ENCODE measurements around the gene CD22. TPM values are rescaled to one million over a fixed set of nuclear protein-coding genes. Genes with fewer than 3 reads are reported as not detected.

Gene CD22
- total RNA-seq, 1 experiment from 2014 or later = 15.4 TPM

DNA sequence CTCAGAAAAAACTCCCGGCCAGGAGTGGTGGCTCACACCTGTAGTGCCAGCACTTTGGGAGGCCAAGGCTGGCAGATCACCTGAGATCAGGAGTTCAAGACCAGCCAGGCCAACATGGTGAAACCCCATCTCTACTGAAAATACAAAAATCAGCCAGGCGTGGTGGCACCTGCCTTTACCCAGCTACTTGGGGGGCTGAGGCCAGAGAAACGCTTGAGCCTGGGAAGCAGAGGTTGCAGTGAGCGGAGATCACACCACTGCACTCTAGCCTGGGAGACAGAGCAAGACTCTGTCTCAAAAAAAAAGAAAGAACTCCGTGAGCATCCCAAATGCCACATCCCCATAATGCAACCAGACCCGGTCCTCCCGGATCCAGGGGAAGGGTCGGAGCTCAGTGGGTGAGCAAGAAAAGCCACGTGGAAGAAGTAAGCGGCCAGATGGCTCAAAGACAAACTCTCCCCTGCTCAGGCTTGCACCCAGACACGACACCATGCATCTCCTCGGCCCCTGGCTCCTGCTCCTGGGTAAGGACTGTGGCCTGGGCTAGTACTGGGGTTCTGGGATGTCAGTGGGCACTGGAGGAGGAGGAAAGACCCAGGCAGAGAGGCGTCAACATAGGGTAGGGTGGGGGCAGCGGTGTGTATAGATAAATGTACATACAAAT, 2.7 kb downstream of the CD22 start:
- in situ Hi-C loops (cut with HindIII; ENCODE audit: low pct_unique_long_range_greater_than_20kb, low sequenced_read_pairs) = no loop called here
- no peak for DNase-seq (ENCODE audit: low read depth)

DNA sequence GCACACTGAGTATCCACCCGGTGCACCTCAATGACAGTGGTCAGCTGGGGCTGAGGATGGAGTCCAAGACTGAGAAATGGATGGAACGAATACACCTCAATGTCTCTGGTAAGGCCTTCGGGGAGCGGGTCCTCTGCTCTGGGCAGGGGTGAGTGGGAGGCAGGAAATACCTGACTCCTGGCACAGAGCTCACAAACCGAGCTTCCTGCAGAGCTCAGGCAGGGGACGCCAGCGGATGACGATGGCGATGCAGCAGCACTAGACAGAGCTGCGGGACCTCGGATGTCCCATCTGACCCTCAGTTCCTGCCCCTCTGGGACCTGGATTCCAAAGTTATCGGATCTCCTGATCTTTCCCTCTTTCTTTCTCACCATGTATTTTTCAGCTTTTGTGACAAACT, 3.8 kb downstream of the CD22 start:
- in situ Hi-C loops (cut with HindIII; ENCODE audit: low pct_unique_long_range_greater_than_20kb, low sequenced_read_pairs) = no loop called here
- DNase-seq (ENCODE audit: low read depth) = no peak

DNA sequence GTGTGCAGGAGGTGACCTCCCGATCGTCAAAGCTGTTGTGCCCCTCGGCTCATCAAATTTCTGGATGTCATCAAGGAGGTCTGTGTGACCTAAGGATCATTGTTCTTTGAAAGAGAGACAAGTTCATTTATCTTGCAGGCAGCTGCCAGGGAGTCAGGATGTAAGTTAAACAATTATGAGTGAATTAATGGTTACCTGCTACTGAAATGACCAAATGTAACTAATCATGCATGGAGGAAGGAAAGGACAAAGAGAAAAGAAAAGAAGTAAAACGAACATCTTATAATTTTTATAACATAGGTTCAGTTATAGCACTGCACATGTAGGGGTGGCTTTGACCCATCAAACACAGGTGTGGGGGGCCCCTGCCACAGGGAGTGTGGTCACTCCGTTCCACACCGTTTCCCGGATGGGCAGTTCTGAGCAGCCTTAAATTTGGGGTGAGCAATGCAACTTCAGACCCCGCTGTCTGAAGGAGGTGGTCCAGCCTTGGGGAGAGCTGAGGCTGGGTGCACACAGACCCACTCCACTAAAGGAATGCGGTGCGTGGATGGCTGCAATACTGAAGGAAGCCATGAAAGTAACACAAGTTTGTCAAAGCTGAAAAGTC, 5.3 kb downstream of the CD22 start:
- in situ Hi-C loops (cut with HindIII; ENCODE audit: low pct_unique_long_range_greater_than_20kb, low sequenced_read_pairs) = no loop called here

DNA sequence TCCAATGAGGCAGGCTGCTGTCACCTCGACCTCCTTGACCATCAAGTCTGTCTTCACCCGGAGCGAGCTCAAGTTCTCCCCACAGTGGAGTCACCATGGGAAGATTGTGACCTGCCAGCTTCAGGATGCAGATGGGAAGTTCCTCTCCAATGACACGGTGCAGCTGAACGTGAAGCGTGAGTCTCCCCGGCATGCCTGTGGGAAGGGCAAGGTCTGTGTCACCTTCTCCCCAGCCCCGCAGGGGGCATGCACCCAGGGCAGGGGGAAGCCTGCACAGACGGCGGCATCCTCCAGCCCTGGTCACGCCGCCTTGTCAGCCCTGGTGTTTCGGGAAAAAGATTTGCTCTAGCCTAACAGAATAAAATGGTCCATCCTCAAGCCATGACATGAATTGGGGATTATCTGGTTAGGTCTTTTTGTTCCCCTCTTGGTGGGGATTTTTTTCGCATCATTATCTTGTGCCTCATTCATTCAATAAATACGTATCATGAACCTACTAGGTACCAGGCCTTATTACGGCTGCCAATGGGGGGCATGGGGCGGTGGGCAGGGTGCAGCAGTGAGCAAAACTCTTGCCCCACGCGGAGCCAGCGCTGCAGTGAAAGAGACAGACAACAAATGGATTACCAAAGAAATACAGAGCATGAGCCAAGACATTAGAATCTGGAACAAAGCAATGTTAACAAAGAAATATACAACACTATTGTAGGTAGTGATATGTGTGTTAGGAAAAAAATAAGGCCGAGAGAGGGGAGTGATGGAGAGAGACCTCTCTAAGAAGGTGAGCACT, 7.4 kb downstream of the CD22 start:
- in situ Hi-C loops (cut with HindIII; ENCODE audit: low pct_unique_long_range_greater_than_20kb, low sequenced_read_pairs) = no loop called here

More for the DNA sequence above, 5.3 kb downstream of the CD22 start:
- peak; percentile 49 for DNase-seq (ENCODE audit: low read depth)

DNA sequence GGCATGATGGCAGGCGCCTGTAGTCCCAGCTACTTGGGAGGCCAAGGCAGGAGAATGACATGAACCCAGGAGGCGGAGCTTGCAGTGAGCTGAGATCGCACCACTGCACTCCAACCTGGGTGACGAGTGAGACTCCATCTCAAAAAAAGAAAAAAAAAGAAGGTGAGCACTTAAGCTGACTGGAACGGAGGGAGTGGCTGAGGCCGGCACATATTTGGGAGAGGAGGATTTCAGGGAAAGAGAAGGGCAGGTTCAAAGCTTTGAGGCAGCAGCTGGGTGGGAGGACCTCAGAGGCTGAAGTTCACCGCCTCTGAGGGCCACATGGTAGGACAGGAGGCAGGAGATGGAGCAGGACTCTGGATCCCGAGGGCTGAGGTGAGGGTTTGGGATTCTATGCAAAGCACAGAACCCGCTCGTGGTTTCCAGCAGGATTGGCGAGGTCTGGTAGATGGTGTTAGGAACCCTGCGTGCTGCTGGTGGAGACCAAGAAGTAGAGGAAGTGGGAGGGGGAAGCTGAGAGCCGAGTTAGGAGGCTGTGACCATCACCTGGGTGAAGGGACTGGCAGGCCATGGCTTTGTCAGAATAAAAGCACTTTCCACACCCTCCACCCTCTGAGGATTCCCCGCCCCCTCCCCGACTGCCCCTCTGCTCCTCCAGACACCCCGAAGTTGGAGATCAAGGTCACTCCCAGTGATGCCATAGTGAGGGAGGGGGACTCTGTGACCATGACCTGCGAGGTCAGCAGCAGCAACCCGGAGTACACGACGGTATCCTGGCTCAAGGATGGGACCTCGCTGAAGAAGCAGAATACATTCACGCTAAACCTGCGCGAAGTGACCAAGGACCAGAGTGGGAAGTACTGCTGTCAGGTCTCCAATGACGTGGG, 8.4 kb downstream of the CD22 start:
- DNase-seq (ENCODE audit: low read depth) = no peak
- in situ Hi-C loops (cut with HindIII; ENCODE audit: low pct_unique_long_range_greater_than_20kb, low sequenced_read_pairs) = no loop called here

More for the DNA sequence above, 7.4 kb downstream of the CD22 start:
- DNase-seq (ENCODE audit: low read depth) = no peak

DNA sequence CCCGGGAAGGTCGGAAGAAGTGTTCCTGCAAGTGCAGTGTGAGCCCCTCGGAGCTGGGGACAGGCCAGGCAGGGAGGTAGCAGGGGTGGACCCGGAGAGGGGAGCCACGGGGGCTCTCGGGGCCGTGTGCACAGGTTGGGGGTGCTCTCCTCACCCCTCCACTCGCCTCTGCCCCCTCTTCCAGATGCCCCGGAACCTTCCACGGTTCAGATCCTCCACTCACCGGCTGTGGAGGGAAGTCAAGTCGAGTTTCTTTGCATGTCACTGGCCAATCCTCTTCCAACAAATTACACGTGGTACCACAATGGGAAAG, 9.0 kb downstream of the CD22 start:
- in situ Hi-C loops (cut with HindIII; ENCODE audit: low pct_unique_long_range_greater_than_20kb, low sequenced_read_pairs) = no loop called here
- DNase-seq (ENCODE audit: low read depth) = no peak

DNA sequence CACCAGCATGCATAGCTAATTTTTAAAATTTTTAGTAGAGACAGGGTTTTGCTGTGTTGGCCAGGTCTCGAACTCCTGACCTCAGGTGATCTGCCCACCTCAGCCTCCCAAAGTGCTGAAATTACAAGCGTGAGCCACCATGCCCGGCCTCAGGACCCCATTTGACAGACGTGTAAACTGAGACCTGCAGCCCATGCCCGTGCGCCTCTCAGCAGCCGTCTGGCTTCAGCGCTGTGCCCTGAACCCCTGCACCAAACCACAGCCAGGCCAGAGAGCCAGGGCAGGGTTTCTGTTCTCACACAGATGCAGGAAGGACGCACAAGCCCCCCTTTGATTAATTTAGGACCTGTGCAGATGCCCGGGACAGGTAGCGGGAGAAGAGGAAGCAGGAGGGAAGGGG, 11.4 kb downstream of the CD22 start:
- in situ Hi-C loops (cut with HindIII; ENCODE audit: low pct_unique_long_range_greater_than_20kb, low sequenced_read_pairs) = no loop called here
- DNase-seq (ENCODE audit: low read depth) = no peak

DNA sequence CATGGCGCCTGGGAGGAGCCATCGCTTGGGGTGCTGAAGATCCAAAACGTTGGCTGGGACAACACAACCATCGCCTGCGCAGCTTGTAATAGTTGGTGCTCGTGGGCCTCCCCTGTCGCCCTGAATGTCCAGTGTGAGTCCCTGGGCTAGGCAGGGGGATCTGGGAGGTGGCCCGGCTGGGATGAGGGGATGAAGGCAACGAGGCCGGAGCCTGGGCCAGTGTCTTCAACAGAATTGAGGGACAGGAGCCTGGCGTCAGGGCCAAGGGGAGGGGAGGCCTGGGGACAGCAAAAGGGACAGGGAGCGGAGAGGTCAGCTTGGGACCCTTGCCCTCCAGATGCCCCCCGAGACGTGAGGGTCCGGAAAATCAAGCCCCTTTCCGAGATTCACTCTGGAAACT, 12.0 kb downstream of the CD22 start:
- DNase-seq (ENCODE audit: low read depth) = no peak
- in situ Hi-C loops (cut with HindIII; ENCODE audit: low pct_unique_long_range_greater_than_20kb, low sequenced_read_pairs) = no loop called here

DNA sequence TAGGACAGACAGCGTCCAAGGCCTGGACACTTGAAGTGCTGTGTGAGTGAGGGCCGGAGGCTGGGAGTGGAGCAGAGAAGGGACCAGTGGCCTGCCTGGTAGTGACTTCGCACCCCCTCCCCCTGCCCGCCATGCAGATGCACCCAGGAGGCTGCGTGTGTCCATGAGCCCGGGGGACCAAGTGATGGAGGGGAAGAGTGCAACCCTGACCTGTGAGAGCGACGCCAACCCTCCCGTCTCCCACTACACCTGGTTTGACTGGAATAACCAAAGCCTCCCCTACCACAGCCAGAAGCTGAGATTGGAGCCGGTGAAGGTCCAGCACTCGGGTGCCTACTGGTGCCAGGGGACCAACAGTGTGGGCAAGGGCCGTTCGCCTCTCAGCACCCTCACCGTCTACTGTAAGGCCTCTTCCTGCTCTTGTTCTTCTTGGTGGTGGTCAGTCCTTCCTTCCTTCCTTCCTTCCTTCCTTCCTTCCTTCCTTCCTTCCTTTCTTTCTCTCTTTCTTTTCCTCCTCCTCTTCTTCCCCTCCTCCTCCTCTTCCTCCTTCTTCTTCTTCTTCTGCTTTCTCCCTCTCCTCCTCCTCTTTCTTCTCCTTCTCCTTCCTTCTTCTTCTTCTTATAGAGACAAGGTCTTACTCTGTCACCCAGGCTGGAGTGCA, 12.7 kb downstream of the CD22 start:
- no peak for DNase-seq (ENCODE audit: low read depth)
- in situ Hi-C loops (cut with HindIII; ENCODE audit: low pct_unique_long_range_greater_than_20kb, low sequenced_read_pairs) = no loop called here

DNA sequence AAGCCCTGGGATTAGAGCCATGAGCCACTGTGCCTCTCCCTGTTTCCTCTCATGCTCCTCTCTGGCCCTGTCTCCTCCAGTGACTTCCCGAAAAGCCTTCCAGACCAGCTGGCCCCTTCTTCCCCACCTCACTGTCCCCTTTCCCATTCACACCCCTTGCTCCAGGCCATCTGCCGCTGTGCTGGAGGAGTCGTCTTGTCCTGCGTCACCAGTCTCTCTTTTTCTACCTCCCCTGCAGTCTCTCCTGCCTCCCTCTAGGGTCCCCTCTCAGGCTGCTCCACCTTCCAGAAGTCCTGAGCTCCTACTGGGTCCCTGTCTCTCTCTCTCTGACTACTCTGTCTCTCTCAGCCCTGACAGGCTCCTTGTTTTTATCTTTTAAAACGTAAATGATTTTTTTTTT, 13.4 kb downstream of the CD22 start:
- no peak for DNase-seq (ENCODE audit: low read depth)
- in situ Hi-C loops (cut with HindIII; ENCODE audit: low pct_unique_long_range_greater_than_20kb, low sequenced_read_pairs) = no loop called here

DNA sequence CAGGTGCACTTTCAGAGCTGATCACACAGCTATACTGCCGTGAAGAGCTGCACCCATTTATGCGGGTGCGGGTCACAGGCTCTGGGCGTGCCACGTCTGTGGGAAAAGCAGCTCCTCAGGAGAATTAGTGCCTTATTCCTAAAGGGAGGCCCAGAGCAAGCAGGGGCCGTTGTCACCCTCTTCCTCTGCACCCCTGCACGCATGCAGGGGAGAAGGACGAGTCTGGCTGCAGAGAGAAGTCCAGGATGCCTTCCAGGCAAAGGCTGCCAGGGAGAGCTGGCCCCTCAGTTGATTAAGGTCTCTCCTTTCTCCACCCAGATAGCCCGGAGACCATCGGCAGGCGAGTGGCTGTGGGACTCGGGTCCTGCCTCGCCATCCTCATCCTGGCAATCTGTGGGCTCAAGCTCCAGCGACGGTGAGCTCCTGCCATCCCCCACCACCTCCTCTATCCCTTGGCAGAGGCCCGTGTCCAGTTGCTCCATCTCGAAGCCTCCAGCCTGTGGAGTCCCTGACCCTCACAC, 15.6 kb downstream of the CD22 start:
- DNase-seq (ENCODE audit: low read depth) = no peak
- in situ Hi-C loops (cut with HindIII; ENCODE audit: low pct_unique_long_range_greater_than_20kb, low sequenced_read_pairs) = no loop called here

DNA sequence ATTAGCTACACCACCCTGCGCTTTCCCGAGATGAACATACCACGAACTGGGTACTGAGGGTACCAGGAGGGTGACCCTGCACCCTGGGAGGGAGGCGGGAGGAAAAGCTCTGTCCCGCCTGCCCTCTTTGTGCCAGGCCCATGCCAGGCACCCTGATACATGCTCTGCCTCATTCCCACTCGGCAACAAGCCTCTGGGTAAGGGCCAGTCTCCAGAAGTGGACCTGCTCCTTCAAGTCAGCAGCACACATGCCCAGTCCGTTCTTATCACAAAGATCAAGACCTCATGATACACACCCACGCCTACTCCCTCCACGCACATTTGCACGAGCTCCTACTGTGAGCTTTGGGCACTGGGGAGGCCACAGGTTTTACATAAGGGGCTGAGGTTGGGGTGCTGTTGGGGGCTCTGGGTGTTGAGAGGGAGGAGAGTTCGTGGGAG, 16.7 kb downstream of the CD22 start:
- in situ Hi-C loops (cut with HindIII; ENCODE audit: low pct_unique_long_range_greater_than_20kb, low sequenced_read_pairs) = no loop called here
- no peak for DNase-seq (ENCODE audit: low read depth)

DNA sequence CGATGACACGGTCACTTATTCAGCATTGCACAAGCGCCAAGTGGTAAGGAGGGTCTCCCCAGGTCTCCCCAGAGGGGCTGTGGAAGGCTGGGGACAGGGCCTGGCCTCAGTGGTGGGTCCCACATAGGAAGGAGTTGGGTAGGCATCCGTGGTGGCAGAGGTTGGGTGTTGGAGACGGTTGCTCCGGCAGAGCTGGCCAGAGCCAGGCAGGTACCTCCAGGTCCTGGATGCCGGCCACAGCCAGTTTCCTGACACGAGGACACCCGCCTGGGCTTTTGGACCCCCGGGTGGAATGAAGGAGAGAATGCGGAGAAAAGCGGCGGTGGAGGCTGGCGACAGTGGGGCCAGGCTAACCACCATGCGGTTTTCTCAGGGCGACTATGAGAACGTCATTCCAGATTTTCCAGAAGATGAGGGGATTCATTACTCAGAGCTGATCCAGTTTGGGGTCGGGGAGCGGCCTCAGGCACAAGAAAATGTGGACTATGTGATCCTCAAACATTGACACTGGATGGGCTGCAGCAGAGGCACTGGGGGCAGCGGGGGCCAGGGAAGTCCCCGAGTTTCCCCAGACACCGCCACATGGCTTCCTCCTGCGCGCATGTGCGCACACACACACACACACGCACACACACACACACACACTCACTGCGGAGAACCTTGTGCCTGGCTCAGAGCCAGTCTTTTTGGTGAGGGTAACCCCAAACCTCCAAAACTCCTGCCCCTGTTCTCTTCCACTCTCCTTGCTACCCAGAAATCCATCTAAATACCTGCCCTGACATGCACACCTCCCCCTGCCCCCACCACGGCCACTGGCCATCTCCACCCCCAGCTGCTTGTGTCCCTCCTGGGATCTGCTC, 17.4 kb downstream of the CD22 start:
- no peak for DNase-seq (ENCODE audit: low read depth)
- in situ Hi-C loops (cut with HindIII; ENCODE audit: low pct_unique_long_range_greater_than_20kb, low sequenced_read_pairs) = no loop called here

DNA sequence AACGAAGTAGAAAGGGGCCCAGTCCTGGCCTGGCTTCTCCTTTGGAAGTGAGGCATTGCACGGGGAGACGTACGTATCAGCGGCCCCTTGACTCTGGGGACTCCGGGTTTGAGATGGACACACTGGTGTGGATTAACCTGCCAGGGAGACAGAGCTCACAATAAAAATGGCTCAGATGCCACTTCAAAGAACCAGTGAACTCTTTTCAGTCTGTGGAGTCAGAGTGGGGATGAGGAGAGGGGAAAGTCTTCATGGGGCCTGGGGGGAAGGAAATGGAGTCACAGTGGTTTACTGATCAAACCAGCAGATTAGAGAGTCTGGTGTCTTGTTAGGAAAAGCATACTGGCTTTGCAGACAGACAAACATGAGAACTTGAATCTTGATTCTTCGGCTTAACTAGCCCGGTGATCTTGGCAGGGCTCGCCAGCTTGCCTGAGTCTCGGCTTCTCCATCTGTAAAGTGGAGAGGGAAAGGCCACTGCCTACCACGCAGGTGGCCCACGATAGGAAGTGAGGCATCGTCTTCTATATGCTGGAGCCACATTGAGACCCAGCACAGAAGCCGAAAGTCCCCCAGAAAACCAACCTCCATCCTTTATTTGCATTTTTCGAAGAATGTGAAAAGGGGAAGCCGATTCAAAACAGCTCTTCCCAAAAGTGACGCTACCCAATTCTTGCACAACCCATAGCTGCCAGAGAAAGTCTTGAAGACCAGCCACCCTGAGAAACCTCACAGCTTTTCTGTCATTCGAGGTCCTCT, 18.4 kb downstream of the CD22 start, which contains the start of gene FFAR1:
TSS of gene FFAR1 (plus strand) at position 732 of the 759 bp plus-strand sequence. CDS start 3,650 bp downstream, outside the sequence.
- DNase-seq (ENCODE audit: low read depth) = no peak
- in situ Hi-C loops (cut with HindIII; ENCODE audit: low pct_unique_long_range_greater_than_20kb, low sequenced_read_pairs) = no loop called here

DNA sequence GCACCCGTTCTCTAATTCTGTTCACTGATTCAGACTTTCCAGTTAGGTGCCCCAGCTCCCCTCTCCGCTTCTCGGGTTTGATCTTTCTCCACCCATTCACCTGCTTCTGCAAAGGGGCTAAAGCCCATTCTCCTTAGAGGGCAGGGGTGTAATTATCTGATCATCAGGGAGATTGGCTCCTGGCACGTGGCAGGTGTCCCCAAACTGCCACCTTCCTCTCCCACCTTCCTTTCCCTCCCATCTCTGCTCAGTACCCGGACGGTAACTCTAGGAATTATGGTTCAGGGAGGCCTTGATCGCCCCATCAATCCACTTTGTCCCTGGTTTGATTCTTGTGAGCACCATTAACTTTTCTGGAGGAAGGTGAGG, 18.9 kb downstream of the CD22 start:
- no peak for DNase-seq (ENCODE audit: low read depth)
- in situ Hi-C loops (cut with HindIII; ENCODE audit: low pct_unique_long_range_greater_than_20kb, low sequenced_read_pairs) = no loop called here

DNA sequence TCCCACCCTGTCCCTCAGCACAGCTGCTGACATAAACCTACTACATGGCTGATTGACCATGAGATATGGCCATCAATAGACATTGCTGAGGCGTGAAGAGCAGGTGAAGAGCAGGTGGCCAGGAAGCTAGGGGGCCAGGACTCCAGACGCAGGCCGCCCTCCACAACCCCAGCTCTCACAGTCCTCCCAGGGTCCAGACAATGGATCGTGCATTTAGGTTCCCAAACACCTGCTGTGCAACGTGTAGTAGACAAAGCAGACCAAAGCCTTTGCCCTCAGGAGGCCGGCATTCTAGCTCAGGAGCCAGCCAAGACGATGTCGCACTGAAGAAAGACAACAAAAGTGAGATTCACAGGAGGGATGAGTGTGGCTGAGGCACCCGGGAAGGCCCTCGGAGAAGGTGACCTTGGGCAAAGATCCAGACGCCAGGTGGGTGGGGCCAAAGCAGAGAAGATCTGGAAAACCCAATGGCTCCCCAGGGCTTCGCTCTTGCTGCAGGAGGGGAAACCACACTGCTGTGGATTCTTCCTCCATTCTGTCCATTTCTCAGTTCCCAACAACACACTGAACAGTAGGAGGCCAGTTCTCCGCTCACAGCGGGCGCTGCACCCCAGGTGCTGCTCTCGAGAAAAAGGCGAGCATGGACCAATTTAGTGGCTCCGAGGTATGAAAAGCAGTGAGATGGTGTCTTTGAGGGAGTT, 20.1 kb downstream of the CD22 start:
- peak; percentile 29 for DNase-seq (ENCODE audit: low read depth)
- in situ Hi-C loops (cut with HindIII; ENCODE audit: low pct_unique_long_range_greater_than_20kb, low sequenced_read_pairs) = no loop called here

Data from Caki2 (cell line).